Activated CD8-positive, alpha-beta T cell treated with anti-CD3 and anti-CD28 coated beads, Interleukin-2, amount 10 ng/mL, durations not matched to agents 7 days and 5 days (primary cell): ENCODE measurements around the gene KCNJ18. TPM values are rescaled to one million over a fixed set of nuclear protein-coding genes. Genes with fewer than 3 reads are reported as not detected.
"Not testable (repeated sequence)": the region's sequence is repeated elsewhere in the genome, so short reads cannot be mapped to it uniquely, and the experiment has no call there.

ENCODE experiments used
- ATAC-seq: fragments of 150-1000 bp; cut with Tn5 transposase; one replicate; pipeline ENCODE4 v1.10.0; 2021; ENCODE audit warnings: moderate library complexity
- CTCF ChIA-PET: fragments of 350-600 bp; sonication (Branson Sonifier 250); formaldehyde crosslinking; loops from one replicate; lab custom pipeline; 2021; ENCODE audit warnings: antibody characterized with exemption; lab: Charles Lee
- POLR2A ChIA-PET: fragments of 350-600 bp; sonication (Branson Sonifier 250); formaldehyde crosslinking; loops from one replicate; lab custom pipeline; 2021; ENCODE audit warnings: antibody characterized with exemption; lab: Charles Lee
- DNase-seq: peaks from one replicate; pipeline ENCODE4 v3.0.0-alpha.2; 2020
- H3K27ac Mint-ChIP-seq: one replicate; pipeline ENCODE4 v1.8.0; 2021; ENCODE audit warnings: mild to moderate bottlenecking, mixed read lengths
- H3K27me3 Mint-ChIP-seq: one replicate; pipeline ENCODE4 v1.8.0; 2021; ENCODE audit warnings: low read depth, mixed read lengths
- H3K36me3 Mint-ChIP-seq: one replicate; pipeline ENCODE4 v1.8.0; 2021; ENCODE audit warnings: low read depth, mixed read lengths
- H3K4me1 Mint-ChIP-seq: one replicate; pipeline ENCODE4 v1.8.0; 2021; ENCODE audit warnings: low read depth, mixed read lengths
- H3K4me3 Mint-ChIP-seq: one replicate; pipeline ENCODE4 v1.8.0; 2021; ENCODE audit warnings: mild to moderate bottlenecking, mixed read lengths
- H3K9me3 Mint-ChIP-seq: one replicate; pipeline ENCODE4 v1.8.0; 2022; ENCODE audit warnings: mixed read lengths; ENCODE audit not compliant: insufficient read depth
- total RNA-seq, 2 experiments: library from RNA; stranded (reverse); gene quantifications; one replicate each; pipeline ENCODE4 v1.2.3, GENCODE V29; 2021

KCNJ18 gene
- total RNA-seq, 2 experiments from 2014 or later, result not detected

GRCh38 chr17:21674242-21674731, 18.0 kb upstream of the KCNJ18 start:
- no peaks in the 10 kb centered on the region for H3K27me3 Mint-ChIP-seq
- peaks cover 10% of the 10 kb centered on the region for H3K9me3 Mint-ChIP-seq
- H3K4me3 Mint-ChIP-seq, result no peak overlapping the region
- CTCF ChIA-PET, result no interaction called here
- DNase-seq (no peak), ATAC-seq (no peak)
- no peaks in the 10 kb centered on the region for H3K4me1 Mint-ChIP-seq
- POLR2A ChIA-PET, result no interaction called here
- H3K36me3 Mint-ChIP-seq, result no peaks in the 10 kb centered on the region
- no peak overlapping the region for H3K27ac Mint-ChIP-seq

GRCh38 chr17:21674891-21675738, 17.2 kb upstream of the KCNJ18 start:
- ATAC-seq, DNase-seq, CTCF ChIA-PET, POLR2A ChIA-PET, H3K36me3 Mint-ChIP-seq, H3K4me1 Mint-ChIP-seq, H3K4me3 Mint-ChIP-seq, H3K27ac Mint-ChIP-seq, H3K27me3 Mint-ChIP-seq: not testable (repeated sequence)
- peaks cover 10% of the 10 kb centered on the region for H3K9me3 Mint-ChIP-seq

DNA sequence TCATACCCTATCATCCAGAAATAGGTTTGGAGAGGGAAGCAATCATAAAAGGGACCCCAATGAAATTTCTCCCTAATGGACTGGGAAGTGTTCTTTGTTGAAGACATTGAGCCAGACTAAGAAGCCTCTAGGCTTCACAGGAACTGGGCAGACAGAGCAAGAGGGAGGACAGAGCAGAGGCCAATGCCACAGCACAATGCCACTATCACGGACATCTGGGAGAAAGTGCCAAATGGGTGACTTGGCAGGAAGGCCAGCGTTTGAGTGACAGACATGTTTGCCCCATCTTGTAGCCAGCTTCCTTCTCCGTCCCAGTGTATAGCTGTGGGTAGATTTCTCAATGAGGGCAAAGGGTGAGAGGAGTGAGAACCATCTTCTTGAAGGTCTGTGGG, 16.6 kb upstream of the KCNJ18 start:
- CTCF ChIA-PET, H3K27ac Mint-ChIP-seq, H3K4me3 Mint-ChIP-seq, H3K27me3 Mint-ChIP-seq, H3K4me1 Mint-ChIP-seq, POLR2A ChIA-PET, H3K36me3 Mint-ChIP-seq, DNase-seq, ATAC-seq: not testable (repeated sequence)
- H3K9me3 Mint-ChIP-seq, result peaks cover 10% of the 10 kb centered on the region

- Mint-ChIP-seq H3K27ac (no peak overlapping the region), H3K36me3 (no peaks in the 10 kb centered on the region), H3K9me3 (peaks cover 10% of the 10 kb centered on the region), H3K4me1 (no peaks in the 10 kb centered on the region), H3K27me3 (no peaks in the 10 kb centered on the region), H3K4me3 (no peak overlapping the region)
- DNase-seq (no peak), ATAC-seq (no peak)
- POLR2A ChIA-PET, result no interaction called here
- CTCF ChIA-PET, result no interaction called here
Measured at GRCh38 chr17:21676281-21677111, 15.8 kb upstream of the KCNJ18 start.

DNA sequence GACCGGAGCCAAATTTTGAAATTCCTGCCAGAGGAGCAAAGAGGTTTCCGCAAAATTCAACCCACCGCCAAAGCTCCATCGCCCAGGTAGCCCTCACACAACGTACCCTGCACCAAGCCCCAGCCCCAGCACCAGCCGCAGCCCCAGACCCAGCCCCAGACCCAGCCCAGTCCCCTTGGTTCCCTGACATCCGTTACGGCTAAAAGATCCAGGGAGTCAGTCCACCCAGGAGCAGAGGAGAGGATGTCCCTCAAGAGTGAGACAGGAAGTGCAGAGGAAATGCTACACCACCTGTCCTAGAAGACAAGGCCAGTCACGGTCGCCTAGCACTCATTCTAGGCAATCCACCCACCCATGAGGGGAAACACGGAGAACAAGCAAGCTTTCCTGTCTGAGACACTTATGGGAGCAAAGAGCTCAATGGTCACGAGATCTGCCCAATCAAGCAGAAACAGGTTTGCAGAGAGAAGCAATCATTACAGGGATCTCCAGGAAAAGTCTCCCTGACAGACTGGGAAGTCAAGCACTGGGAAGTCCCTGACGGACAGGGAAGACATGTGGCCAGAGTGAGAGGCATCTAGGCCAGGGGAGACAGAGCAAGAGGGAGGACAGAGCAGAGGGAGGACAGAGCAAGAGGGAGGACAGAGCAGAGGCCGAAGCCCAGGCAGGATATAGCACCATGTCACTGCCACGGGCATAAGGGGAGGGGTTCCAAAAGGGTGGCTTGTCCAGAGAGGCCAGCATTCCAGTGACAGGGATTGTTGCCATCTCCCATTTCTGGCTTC, 15.0 kb upstream of the KCNJ18 start:
- CTCF ChIA-PET, result no interaction called here
- no peaks in the 10 kb centered on the region for H3K4me1 Mint-ChIP-seq
- no peaks in the 10 kb centered on the region for H3K27me3 Mint-ChIP-seq
- no peak overlapping the region for H3K4me3 Mint-ChIP-seq
- H3K9me3 Mint-ChIP-seq, result peaks cover 10% of the 10 kb centered on the region
- POLR2A ChIA-PET, result no interaction called here
- no peak overlapping the region for H3K27ac Mint-ChIP-seq
- H3K36me3 Mint-ChIP-seq, result no peaks in the 10 kb centered on the region
- ATAC-seq, result no peak
- no peak for DNase-seq

DNA sequence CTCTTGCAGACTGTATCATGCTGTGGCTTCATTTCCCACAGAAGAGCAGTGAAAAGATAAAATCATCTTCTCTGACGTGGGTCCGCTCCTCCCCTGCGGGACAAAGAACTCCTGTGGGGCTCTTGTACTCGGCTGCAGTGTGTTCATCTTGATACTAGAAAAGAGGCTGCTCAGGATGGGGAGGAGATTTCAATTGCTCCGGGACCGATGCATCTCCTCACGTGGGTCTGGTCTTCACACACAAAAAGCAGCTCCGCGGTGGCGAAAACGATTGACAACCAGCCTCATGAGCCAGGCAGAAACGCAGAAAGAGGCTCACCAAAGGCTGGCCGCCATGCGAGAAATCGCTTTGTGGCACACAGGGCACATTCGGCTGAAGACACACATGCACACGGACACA, 14.4 kb upstream of the KCNJ18 start:
- no peak for ATAC-seq
- no peaks in the 10 kb centered on the region for H3K27me3 Mint-ChIP-seq
- POLR2A ChIA-PET, result no interaction called here

DNA sequence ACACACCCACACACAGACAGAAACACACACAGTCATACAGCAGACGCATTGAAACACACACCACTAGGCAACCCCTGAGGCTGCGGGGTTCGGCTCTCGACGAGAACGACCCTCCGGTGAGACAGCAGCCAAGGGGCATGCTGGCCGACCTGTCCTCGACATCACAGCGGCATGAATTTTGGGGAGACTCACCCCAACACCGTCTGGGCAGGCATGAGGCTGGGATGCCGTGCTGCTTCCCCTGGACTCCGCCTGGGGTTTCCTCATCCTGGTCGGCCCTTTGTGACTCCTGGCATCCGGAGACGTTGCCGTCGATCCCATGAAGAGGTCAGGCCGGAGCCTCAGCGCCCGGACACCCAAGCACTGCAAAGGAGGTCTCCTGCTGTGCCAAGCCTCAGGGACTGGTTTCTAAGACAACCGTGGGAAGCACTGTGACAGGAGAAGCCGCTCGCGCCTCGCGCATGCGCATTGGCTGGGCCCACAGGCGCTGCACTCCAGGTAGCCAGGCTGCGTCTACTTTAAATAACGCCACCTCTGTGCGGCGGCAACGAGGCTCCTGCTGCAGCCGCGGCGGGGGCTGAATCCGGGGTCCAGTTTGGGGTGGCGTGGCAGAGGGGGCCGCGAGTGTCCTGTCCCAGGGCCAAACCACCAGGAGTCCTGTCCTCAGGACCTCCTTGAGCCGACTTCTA, 13.8 kb upstream of the KCNJ18 start:
- no peak for ATAC-seq
- Mint-ChIP-seq H3K9me3 (peaks cover 10% of the 10 kb centered on the region), H3K27ac (no peak overlapping the region), H3K27me3 (no peaks in the 10 kb centered on the region), H3K36me3 (no peaks in the 10 kb centered on the region), H3K4me1 (no peaks in the 10 kb centered on the region), H3K4me3 (no peak overlapping the region)
- CTCF ChIA-PET, result no interaction called here
- no peak for DNase-seq
- POLR2A ChIA-PET, result no interaction called here

More for the DNA sequence above, 14.4 kb upstream of the KCNJ18 start:
- Mint-ChIP-seq H3K9me3 (peaks cover 10% of the 10 kb centered on the region), H3K4me3 (no peak overlapping the region), H3K27ac (no peak overlapping the region), H3K36me3 (no peaks in the 10 kb centered on the region), H3K4me1 (no peaks in the 10 kb centered on the region)
- CTCF ChIA-PET, result no interaction called here
- no peak for DNase-seq

DNA sequence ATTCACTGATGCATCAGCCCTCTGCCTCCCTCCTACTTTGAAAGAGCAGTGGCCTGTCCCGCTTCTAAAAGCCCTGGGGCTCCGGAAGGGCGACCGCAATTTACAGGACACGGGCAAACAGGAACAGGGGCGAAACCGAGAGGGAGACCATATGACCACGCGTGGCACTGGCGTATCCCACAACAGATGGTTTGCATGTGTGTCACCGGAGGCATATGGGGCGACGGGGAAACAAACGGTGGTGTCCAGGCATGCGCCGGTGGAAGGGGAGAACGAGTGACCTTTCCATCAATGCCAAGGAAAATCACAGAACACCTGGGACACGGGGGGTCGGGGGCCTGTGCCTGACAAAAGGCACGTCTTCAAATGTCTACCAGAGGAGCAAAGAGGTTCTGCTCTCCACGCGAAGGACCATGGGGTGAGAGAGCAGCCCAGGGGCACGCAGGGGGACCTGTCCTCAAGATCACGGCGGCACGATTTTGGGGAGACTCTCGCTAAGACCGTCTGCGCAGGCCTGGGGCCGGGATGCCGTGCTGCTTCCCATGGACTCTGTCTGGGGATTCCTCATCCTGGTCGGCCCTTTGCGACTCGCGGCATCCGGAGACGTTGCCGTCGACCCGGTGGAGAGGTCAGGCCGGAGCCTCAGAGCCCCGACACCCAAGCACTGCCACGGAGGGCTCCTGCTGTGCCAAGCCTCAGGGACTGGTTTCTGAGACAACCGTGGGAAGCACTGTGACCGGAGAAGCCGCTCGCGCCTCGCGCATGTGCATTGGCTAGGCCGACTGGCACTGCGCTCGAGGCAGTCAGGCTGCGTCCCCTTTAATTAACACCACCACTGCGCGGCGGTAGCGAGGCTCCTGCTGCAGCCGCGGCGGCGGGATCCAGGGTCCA, 12.8 kb upstream of the KCNJ18 start:
- Mint-ChIP-seq H3K9me3 (peaks cover 10% of the 10 kb centered on the region), H3K36me3 (no peaks in the 10 kb centered on the region)
- no peak for DNase-seq

DNA sequence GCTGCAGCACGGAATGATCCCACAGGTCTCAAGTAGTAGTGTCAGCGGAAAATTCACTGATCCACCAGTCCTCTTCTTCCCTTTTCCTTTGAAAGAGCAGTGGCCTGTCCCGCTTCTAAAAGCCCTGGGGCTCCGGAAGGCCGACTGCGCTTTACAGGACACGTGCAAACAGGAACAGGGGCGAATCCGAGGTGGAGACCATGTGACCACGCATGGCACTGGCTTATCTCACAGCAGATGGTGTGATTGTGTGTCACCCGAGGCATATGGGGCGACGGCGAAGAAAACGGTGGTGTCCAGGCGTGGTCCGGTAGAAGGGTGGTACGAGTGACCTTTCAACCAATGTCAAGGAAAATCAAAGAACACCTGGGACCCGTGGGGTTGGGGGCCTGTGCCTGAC, 12.0 kb upstream of the KCNJ18 start:
- POLR2A ChIA-PET, result no interaction called here
- DNase-seq (no peak), ATAC-seq (no peak)
- CTCF ChIA-PET, result no interaction called here
- Mint-ChIP-seq H3K27ac (no peak overlapping the region), H3K27me3 (no peaks in the 10 kb centered on the region), H3K36me3 (no peaks in the 10 kb centered on the region), H3K4me1 (no peaks in the 10 kb centered on the region), H3K9me3 (peaks cover 10% of the 10 kb centered on the region), H3K4me3 (no peak overlapping the region)

More for the DNA sequence above, 12.8 kb upstream of the KCNJ18 start:
- no peak overlapping the region for H3K27ac Mint-ChIP-seq
- H3K27me3 Mint-ChIP-seq, result no peaks in the 10 kb centered on the region
- H3K4me3 Mint-ChIP-seq, result no peak overlapping the region
- no peaks in the 10 kb centered on the region for H3K4me1 Mint-ChIP-seq
- ChIA-PET CTCF (no interaction called here), POLR2A (no interaction called here)
- no peak for ATAC-seq

DNA sequence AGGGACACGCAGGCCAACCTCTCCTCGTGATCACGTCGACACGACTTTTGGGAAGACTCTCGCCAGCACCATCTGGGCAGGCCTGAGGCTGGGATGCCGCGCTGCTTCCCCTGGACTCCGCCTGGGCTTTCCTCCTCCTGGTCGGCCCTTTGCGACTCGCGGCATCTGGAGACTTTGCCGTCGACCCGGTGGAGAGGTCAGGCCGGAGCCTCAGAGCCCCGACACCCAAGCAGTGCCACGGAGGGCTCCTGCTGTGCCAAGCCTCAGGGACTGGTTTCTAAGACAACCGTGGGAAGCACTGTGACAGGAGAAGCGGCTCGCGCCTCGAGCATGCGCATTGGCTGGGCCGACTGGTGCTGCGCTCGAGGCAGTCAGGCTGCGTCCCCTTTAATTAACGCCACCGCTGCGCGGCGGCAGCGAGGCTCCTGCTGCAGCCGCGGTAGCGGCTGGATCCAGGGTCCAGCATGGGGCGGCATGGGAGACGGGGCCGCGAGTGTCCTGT, 11.4 kb upstream of the KCNJ18 start:
- H3K27ac Mint-ChIP-seq, CTCF ChIA-PET, H3K4me3 Mint-ChIP-seq, POLR2A ChIA-PET, DNase-seq, ATAC-seq, H3K27me3 Mint-ChIP-seq, H3K36me3 Mint-ChIP-seq, H3K4me1 Mint-ChIP-seq: not testable (repeated sequence)
- peaks cover 10% of the 10 kb centered on the region for H3K9me3 Mint-ChIP-seq
